Hematopoietic multipotent progenitor cell treated with erythropoietin and hydrocortisone succinate and interleukin-3 and kit ligand, for 15 days (in vitro differentiated cells): Measurements from ENCODE around the gene MRPL41.
"Not testable (repeated sequence)": the region's sequence is repeated elsewhere in the genome, so short reads cannot be mapped to it uniquely, and the experiment has no call there.

ENCODE experiments used
- DNase-seq: peaks from one replicate; pipeline ENCODE4 v3.0.0-alpha.2; 2015; ENCODE audit warnings: low spot score

The MRPL41 gene

DNA sequence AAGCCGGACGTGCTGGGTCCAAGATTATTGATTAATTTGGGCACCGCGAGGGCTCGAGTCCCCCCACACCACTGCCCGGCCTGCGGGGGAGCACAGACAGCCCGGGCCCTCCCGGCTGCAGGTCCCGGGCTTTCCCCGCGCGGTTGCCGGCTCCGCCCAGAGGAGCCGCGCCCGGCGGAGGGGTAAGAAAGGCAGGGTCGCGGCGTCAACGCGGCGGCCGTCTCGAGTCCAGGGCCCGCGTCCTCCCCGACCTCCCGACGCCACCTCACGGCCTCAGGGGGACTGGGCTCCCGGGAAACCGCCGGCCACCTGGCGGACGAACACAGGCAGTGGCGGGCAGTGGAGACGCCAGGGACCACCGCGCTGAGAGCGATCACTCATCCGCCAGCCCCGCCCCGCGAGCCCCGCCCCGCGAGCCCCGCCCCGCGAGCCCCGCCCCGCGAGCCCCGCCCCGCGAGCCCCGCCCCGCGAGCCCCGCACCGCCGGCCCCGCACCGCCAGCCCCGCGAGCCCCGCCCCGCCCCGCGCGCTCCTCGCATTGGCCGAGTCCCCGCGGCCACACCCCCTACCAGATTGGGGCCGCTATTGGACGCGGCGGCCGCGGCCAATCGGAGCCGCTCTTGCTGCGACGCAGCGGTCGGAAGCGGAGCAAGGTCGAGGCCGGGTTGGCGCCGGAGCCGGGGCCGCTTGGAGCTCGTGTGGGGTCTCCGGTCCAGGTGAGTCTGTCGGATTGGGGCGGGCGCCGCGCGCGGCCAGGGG, at the start of gene MRPL41:
Gene MRPL41, plus strand, starts transcription at position 616 of the 758 bp plus-strand sequence. CDS start 203 bp downstream, outside the sequence.
- peak; percentile 85 for DNase-seq

GRCh38 chr9:137502008-137502911, 49.4 kb upstream of the MRPL41 start:
- DNase-seq = no peak

GRCh38 chr9:137504432-137504777, 47.3 kb upstream of the MRPL41 start:
- no peak for DNase-seq

GRCh38 chr9:137505421-137506140, 46.1 kb upstream of the MRPL41 start:
- no peak for DNase-seq

GRCh38 chr9:137506274-137506673, 45.4 kb upstream of the MRPL41 start:
- no peak for DNase-seq

GRCh38 chr9:137506702-137507171, 44.9 kb upstream of the MRPL41 start:
- no peak for DNase-seq

DNA sequence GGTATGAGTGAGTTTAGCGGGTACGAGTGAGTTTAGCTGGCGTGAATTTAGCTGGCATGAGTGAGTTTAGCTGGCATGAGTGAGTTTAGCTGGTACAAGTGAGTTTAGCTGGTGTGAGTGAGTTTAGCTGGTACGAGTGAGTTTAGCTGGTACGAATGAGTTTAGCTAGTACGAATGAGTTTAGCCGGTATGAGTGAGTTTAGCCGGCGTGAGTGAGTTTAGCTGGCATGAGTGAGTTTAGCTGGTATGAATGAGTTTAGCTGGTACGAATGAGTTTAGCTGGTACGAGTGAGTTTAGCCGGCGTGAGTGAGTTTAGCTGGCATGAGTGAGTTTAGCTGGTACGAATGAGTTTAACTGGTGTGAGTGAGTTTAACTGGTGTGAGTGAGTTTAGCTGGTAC, 42.5 kb upstream of the MRPL41 start:
- DNase-seq = no peak

DNA sequence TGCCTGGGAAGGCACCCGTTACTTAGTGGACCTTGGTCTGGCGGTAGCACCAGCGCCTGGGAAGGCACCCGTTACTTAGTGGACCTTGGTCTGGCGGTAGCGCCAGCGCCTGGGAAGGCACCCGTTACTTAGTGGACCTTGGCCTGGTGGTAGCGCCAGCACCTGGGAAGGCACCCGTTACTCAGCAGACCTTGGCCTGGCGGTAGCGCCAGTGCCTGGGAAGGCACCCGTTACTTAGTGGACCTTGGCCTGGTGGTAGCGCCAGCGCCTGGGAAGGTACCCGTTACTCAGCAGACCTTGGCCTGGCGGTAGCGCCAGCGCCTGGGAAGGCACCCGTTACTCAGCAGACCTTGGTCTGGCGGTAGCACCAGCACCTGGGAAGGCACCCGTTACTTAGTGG, 40.6 kb upstream of the MRPL41 start:
- DNase-seq = not testable (repeated sequence)

- DNase-seq = no peak
Measured at GRCh38 chr9:137511758-137512463, 39.8 kb upstream of the MRPL41 start.

DNA sequence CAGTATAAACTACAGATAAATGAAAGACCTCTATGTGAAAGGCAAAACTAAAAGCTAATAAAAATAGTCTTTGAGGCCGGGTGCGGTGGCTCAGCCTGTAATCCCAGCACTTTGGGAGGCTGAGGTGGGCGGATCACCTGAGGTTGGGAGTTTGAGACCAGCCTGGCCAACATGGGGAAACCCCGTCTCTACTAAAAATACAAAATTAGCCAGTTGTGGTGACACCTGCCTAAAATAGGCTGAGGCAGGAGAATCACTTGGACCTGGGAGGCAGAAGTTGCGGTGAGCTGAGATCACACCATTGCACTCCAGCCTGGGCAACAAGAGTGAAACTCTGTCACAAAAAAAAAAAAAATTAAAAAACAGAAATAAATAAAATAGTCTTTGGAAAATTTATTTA, 38.5 kb upstream of the MRPL41 start:
- DNase-seq = not testable (repeated sequence)

DNA sequence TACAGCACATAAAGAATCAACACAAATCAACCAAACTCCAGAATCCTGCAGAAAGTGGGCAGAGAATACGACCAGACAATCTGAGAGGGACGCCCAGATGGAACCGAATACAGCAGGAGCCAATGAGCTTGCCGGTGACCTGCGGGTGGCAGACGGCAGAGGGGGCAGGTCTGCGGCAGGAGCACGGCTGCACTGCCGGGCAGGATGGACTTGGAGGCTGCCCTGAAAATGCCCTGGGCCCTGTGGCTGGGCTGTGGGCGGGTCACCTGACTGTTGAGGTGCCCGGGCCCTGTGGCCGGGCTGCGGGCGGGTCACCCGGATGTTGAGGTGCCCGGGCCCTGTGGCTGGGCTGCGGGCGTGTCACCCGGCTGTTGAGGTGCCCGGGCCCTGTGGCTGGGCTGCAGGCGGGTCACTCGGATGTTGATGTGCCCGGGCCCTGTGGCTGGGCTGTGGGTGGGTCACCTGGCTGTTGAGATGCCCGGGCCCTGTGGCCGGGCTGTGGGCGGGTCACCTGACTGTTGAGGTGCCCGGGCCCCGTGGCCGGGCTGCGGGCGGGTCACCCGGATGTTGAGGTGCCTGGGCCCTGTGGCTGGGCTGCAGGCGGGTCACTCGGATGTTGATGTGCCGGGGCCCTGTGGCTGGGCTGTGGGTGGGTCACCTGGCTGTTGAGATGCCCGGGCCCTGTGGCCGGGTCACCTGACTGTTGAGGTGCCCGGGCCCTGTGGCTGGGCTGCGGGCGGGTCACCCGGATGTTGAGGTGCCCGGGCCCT, 37.7 kb upstream of the MRPL41 start:
- DNase-seq = not testable (repeated sequence)

DNA sequence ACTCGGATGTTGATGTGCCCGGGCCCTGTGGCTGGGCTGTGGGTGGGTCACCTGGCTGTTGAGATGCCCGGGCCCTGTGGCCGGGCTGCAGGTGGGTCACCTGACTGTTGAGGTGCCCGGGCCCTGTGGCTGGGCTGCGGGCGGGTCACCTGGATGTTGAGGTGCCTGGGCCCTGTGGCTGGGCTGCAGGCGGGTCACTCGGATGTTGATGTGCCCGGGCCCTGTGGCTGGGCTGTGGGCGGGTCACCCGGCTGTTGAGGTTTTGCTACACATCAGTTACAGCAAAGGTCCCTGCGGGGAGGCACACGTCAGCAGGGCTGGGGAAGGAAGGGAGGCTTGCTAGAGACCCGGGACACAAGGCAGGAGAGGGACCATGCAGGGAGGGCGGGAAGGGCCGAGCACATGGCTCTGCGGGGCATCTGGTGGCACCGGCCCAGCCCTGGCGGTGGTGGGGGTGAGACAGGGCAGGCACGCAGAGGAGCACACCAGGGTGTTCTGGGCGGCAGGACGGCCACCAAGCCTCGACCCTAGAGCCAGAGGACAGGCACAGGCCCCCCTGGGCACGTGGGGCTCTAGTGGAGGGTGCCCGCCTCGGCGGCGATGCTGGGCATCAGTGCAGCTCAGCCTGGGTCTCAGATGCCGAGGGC, 36.9 kb upstream of the MRPL41 start:
- no peak for DNase-seq

- no peak for DNase-seq
Measured at GRCh38 chr9:137515338-137515724, 36.3 kb upstream of the MRPL41 start.

- no peak for DNase-seq
Measured at GRCh38 chr9:137516144-137516917, 35.3 kb upstream of the MRPL41 start.

DNA sequence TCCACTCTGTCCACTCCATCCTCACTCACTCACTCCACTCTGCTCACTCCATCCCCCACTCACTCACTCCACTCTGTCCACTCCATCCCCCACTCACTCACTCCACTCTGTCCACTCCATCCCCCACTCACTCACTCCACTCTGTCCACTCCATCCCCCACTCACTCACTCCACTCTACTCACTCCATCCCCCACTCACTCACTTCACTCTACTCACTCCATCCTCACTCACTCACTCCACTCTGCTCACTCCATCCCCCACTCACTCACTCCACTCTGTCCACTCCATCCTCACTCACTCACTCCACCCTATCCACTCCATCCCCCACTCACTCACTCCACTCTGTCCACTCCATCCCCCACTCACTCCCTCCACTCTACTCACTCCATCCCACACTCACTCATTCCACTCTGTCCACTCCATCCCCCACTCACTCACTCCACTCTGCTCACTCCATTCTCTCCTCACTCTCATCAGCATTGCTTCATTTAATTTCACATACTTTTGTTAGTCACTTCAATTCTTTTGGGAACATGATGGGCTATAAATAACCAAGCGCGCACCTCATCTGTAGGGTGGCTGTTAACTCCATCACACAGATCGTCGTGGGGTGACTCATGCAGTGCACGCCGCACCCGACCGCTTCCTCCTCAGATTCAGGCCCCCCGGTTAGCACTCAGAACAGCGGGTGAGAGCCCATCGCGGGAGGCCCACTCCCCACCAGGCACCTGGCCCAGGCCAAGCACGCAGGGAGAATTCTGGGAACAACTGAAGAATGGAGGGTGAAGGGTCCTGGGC, 32.8 kb upstream of the MRPL41 start:
- not testable (repeated sequence) for DNase-seq

GRCh38 chr9:137519553-137519952, 32.1 kb upstream of the MRPL41 start:
- DNase-seq = no peak

DNA sequence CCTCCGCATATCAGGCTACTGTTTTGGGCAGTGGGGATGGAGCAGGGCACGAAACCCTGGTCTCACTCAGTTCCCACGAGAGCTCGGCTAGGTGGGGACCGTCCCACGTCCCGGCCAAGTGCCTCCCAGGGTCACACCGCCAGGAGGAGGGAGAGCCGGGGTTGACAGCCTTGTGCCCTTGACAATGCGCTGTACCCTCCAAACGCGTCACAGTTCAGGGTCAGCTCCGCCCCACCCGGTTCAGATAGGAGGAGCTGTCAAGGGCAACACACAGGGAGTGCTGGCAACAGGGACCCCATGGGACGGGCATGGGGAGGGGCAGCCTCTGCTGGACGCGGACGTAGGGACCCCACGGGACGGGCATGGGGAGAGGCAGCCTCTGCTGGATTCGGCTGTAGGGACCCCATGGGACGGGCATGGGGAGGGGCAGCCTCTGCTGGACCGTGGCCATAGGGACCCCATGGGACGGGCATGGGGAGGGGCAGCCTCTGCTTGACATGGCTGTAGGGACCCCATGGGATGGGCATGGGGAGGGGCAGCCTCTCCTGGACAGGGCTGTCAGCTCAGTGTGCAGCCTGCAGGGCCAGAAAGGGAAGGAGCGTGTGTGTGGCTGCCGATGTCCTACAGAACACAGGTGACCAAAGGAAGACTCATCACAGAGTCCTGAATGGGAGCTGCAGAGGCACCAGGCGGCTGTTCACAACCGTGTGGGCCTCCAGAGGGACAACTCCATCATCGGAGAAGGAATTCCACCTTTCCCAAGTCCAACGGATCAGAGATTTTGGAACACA, 30.9 kb upstream of the MRPL41 start:
- no peak for DNase-seq

- no peak for DNase-seq
Measured at GRCh38 chr9:137521405-137521985, 30.2 kb upstream of the MRPL41 start.
